A673 (cell line): ENCODE data around the gene GALNT2. TPM values are rescaled to one million over a fixed set of nuclear protein-coding genes. Genes with fewer than 3 reads are reported as not detected.

Experiments
- BruUV-seq: library from RNA; stranded (reverse); fragments of 400-500 nt; replicated peaks from 2 replicates; lab custom pipeline; 2021; lab: Mats Ljungman, UMichigan
- CTCF ChIA-PET: fragments of 300-600 bp; sonication (Branson Sonifier 250); formaldehyde crosslinking; loops from one replicate; lab custom pipeline; 2022; ENCODE audit warnings: antibody characterized with exemption; lab: Charles Lee
- POLR2A ChIA-PET: fragments of 300-600 bp; sonication (Branson Sonifier 250); formaldehyde crosslinking; loops from one replicate; lab custom pipeline; 2022; ENCODE audit warnings: antibody characterized with exemption; ENCODE audit not compliant: low non-redundant PET; lab: Charles Lee
- DNase-seq: peaks from one replicate; pipeline ENCODE4 v3.0.0-alpha.2; 2015; ENCODE audit warnings: low spot score
- H3K27ac ChIP-seq: fragments of 200-600 bp; sonication (generic); 2 replicates; pipeline ENCODE4 v1.5.1; 2016; ENCODE audit warnings: mixed run types, low read depth, mild to moderate bottlenecking, mixed read lengths, antibody characterized with exemption, low read length; ENCODE audit not compliant: poor library complexity, severe bottlenecking
- H3K27me3 ChIP-seq: fragments of 200-600 bp; sonication (generic); replicated peaks from 2 replicates; pipeline ENCODE4 v1.6.1; 2017; ENCODE audit warnings: mixed run types, low read depth, mild to moderate bottlenecking, mixed read lengths, antibody characterized with exemption, low read length; ENCODE audit not compliant: insufficient read depth, poor library complexity
- H3K36me3 ChIP-seq: fragments of 200-600 bp; sonication (generic); 2 replicates; pipeline ENCODE4 v1.6.1; 2016; ENCODE audit warnings: mixed run types, mild to moderate bottlenecking, mixed read lengths, antibody characterized with exemption, low read length; ENCODE audit not compliant: insufficient read depth, poor library complexity, severe bottlenecking
- H3K4me1 ChIP-seq: fragments of 200-600 bp; sonication (generic); 2 replicates; pipeline ENCODE4 v1.6.1; 2017; ENCODE audit warnings: mixed run types, mild to moderate bottlenecking, mixed read lengths, antibody characterized with exemption, low read length; ENCODE audit not compliant: insufficient read depth, poor library complexity, severe bottlenecking
- H3K4me3 ChIP-seq: fragments of 200-600 bp; sonication (generic); 2 replicates; pipeline ENCODE4 v1.5.1; 2016; ENCODE audit warnings: low read depth, mixed run types, mild to moderate bottlenecking, mixed read lengths, low read length; ENCODE audit not compliant: poor library complexity, severe bottlenecking
- H3K9me3 ChIP-seq: fragments of 200-600 bp; sonication (generic); 2 replicates; pipeline ENCODE4 v1.6.1; 2016; ENCODE audit warnings: mixed run types, low read depth, mild to moderate bottlenecking, mixed read lengths, antibody characterized with exemption, low read length; ENCODE audit not compliant: poor library complexity, severe bottlenecking
- EZH2 ChIP-seq: fragments of 200-600 bp; sonication (generic); IDR thresholded peaks from 2 replicates; pipeline ENCODE4 v1.6.1; 2017; ENCODE audit warnings: borderline replicate concordance, low read depth, mild to moderate bottlenecking, mixed read lengths, antibody characterized with exemption, low read length; ENCODE audit not compliant: poor library complexity, severe bottlenecking
- intact Hi-C: fragments of 100-400 bp; cut with micrococcal nuclease; formaldehyde crosslinking; loops from one replicate; pipeline ENCODE4 v1.10.0; 2022; ENCODE audit not compliant: unreplicated experiment
- total RNA-seq: library from RNA; stranded (reverse); gene quantifications from 2 replicates; pipeline ENCODE4 v1.2.3, GENCODE V29; 2021
- TF ChIP-seq, protein P1 (sequence below): fragments of 300-800, 200-600 bp; sonication (generic); conservative IDR thresholded peaks from 2 replicates; pipeline ENCODE4 v1.5.1; 2017; ENCODE audit warnings: low read depth, mild to moderate bottlenecking, antibody characterized with exemption, low read length, moderate library complexity, mixed read lengths

GALNT2 gene
- total RNA-seq, 1 experiment from 2014 or later = 94.6 TPM

DNA sequence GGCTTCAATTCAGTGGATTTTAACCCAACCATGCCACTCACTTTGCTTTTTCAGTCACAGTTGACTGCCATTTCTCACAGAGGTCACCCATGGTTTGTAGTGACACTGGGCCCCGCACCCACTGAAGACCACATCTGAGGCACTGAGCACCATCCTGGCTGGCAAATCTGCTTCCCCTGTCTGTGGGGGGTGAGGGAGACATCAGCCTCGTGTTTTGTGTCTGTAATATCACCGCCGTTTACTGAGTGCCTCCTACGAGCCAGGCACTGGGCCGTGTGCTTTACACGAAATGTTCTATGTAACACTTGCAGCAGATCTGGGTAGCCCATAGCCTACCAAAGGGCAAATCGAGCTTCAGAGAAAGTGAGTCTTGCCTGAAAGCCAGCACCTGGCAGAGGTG is 197.3 kb downstream of the GALNT2 start:
- Histone ChIP-seq H3K27ac (no peak overlapping the region), H3K4me1 (peaks cover 8% of the 10 kb centered on the region), H3K9me3 (no peaks in the 10 kb centered on the region), H3K36me3 (peaks cover 10% of the 10 kb centered on the region), H3K27me3 (no peaks in the 10 kb centered on the region), H3K4me3 (no peak overlapping the region)
- DNase-seq = no peak
- intact Hi-C loops = no loop called here
- CTCF ChIA-PET = no interaction called here
- TF ChIP-seq, protein P1, sequence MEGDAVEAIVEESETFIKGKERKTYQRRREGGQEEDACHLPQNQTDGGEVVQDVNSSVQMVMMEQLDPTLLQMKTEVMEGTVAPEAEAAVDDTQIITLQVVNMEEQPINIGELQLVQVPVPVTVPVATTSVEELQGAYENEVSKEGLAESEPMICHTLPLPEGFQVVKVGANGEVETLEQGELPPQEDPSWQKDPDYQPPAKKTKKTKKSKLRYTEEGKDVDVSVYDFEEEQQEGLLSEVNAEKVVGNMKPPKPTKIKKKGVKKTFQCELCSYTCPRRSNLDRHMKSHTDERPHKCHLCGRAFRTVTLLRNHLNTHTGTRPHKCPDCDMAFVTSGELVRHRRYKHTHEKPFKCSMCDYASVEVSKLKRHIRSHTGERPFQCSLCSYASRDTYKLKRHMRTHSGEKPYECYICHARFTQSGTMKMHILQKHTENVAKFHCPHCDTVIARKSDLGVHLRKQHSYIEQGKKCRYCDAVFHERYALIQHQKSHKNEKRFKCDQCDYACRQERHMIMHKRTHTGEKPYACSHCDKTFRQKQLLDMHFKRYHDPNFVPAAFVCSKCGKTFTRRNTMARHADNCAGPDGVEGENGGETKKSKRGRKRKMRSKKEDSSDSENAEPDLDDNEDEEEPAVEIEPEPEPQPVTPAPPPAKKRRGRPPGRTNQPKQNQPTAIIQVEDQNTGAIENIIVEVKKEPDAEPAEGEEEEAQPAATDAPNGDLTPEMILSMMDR = no peak
- no TSS peak for BruUV-seq
- POLR2A ChIA-PET = no interaction called here

DNA sequence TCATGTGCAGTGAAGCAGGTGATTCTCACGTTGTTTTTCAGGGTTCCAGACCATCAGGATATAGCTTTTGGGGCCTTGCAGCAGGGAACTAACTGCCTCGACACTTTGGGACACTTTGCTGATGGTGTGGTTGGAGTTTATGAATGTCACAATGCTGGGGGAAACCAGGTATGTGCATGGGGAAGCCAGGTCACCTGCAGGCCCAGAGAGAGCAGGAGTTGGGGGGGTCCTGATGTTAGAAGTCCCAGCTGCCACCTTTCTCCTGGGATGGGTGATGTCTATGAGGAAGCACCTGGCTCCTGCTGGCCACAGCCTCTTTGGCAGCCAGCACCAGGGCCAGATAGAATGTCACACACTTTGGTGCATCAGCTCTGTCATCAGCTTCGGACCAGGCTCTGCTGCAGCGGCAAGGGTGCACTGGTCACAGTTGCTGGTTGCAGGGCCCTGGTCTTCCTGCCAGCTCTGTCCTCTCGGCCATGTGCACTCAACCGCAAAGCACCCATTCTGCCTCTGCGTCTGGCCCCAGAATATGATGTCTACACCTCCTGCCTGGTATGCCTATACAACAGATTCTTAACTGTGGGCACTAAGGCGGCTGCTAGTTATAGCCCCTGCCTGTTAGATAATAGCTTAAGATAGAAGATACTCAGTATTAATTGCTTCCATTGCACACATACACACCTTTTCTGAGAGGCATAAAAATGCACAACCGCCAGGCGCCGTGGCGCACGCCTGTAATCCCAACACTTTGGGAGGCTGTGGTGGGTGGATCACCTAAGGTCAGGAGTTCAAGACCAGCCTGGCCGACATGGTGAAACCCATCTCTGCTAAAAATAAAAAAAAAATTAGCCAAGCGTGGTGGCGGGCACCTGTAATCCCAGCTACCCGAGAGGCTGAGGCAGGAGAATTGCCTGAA is 198.4 kb downstream of the GALNT2 start:
- intact Hi-C loops = no loop called here
- H3K36me3 ChIP-seq = peaks cover 10% of the 10 kb centered on the region

DNA sequence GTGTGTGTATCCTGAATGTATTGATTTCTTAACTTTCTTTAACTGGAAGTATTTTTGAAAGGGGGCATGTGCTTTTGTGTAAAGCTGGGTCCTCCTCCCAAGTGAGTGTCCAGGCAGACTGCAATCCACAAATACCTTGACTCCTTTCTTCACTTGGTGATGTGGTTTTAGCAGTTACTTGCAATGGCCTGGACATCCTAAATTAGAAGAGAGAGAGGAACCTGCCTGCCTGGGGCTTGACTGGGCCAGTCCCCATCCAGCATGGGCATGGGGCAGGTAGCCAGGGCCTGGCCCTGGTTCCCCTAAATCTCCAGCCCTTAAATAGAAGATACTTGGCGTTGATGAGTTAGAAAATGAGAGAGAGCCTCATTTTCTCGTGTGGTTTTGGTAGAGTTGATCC is 199.4 kb downstream of the GALNT2 start:
- Histone ChIP-seq H3K36me3 (peaks cover 10% of the 10 kb centered on the region), H3K4me1 (peaks cover 27% of the 10 kb centered on the region), H3K27ac (no peak overlapping the region), H3K27me3 (no peaks in the 10 kb centered on the region), H3K4me3 (no peak overlapping the region), H3K9me3 (no peaks in the 10 kb centered on the region)
- CTCF ChIA-PET = no interaction called here
- POLR2A ChIA-PET = no interaction called here
- intact Hi-C loops = no loop called here
- BruUV-seq = no TSS peak
- TF ChIP-seq, protein P1 = no peak
- TF ChIP-seq EZH2 = no peak
- no peak for DNase-seq

More for the DNA sequence above, 198.4 kb downstream of the GALNT2 start:
- Histone ChIP-seq H3K9me3 (no peaks in the 10 kb centered on the region), H3K27me3 (no peaks in the 10 kb centered on the region), H3K4me3 (no peak overlapping the region), H3K4me1 (peaks cover 19% of the 10 kb centered on the region), H3K27ac (no peak overlapping the region)
- TF ChIP-seq EZH2 = no peak
- TF ChIP-seq, protein P1 = no peak
- BruUV-seq = no TSS peak
- DNase-seq = no peak
- ChIA-PET POLR2A (no interaction called here), CTCF (no interaction called here)
